Stimulated activated CD4-positive, alpha-beta T cell treated with anti-CD3 and anti-CD28 coated beads, TNF-alpha, amount 100 ng/mL, for 48 hours (primary cell): Measurements from ENCODE around the gene PSMB7.
"Not testable (repeated sequence)": the region's sequence is repeated elsewhere in the genome, so short reads cannot be mapped to it uniquely, and the experiment has no call there.

Experiments used
- DNase-seq, 3 donors: peaks; one replicate each; pipeline ENCODE4 v3.0.0-alpha.2; 2020; ENCODE audit warnings: low read depth in 3 of 3

The PSMB7 gene

DNA sequence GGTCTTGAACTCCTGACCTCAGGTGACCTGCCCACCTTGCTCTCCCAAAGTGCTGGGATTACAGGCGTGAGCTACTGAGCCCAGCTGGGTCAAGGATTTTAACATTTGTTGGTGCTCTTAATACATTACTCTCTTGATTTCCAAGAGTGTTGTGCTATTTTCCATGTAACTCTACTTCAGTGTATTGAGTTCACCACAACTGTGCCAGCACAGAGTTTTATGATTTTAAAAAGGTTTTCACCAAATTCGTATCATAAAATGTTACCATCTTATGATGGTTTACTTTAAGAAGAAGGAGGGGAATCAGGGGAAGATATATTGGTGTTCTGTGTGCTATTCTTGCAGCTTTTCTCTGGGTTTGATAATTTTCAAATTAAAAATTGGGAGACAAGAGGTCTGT is 28.4 kb upstream of the PSMB7 start:
- no peak for DNase-seq

DNA sequence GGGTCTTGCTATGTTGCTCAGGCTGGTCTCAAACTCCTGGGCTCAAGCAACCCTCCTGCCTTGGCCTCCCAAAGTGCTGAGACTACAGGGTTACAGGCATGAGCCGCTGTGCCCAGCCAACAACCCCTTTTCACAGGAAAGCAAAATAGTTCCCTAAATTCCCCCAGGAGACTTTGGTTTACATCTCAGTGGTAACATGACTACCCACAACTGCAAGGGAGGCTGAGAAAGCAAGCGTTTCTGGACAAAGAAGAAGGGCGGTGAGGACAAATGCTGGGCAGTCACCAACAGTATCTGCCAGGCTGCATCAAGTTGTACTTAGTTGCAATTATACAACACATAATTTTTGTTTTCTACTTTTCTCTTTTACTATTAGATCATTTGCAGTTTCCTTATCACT is 27.6 kb upstream of the PSMB7 start:
- DNase-seq = no peak

DNA sequence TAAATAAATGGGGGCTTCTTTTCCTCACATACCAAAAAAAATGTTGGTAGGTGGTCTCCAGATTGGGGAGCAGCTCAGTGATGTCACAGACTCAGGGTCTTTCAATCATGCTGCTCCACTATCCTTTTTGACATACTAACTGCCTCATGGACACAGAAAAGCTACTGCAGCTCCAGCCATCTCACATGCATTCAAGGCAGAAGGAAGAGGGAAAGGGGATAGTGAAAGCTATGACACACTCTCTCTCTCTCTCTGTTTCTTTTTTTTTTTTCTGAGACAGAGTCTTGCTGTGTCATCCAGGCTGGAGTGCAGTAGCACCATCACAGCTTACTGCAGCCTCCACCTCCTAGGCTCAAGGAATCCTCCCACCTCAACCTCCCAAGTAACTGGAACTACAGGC is 27.1 kb upstream of the PSMB7 start:
- DNase-seq = no peak

DNA sequence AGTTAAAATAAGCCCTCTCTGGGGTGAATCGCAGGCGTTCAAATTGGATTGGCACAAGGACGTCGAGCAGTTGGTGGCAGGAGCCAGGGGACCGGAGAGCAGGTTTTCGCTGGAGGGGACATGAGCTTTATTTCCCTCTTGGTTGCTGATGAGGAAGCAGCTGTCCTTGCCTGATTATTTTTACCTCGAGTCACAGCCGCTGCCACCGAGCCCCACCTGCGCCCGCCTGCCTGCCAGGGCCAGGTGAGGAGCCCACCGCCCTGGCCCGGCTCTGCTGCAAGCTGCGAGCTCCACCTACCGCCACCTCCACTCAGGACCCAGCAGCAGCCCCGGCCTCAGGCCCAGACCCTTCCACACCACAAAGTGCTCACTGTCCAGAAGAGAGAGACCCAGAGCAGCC is 26.0 kb upstream of the PSMB7 start:
- no peak for DNase-seq

DNA sequence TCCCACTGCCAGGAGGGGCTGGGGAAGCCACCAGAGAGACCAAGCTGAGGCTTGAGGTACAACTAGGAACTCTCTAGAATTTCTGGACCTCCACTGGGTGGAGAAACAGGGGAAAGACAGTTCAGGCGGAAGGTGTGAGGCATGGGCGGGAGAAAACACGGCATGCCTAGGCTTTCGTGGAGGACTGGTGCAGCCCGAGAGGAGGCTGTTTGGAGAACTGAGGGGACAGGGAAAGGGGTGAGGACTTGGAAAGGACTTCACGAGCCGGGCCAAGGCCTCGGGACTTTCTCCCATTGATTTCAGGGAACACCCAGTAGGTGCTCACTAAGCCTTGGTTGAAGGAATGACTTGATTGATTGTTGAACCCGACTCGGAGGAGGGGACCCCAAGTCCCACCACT is 25.5 kb upstream of the PSMB7 start:
- no peak for DNase-seq

DNA sequence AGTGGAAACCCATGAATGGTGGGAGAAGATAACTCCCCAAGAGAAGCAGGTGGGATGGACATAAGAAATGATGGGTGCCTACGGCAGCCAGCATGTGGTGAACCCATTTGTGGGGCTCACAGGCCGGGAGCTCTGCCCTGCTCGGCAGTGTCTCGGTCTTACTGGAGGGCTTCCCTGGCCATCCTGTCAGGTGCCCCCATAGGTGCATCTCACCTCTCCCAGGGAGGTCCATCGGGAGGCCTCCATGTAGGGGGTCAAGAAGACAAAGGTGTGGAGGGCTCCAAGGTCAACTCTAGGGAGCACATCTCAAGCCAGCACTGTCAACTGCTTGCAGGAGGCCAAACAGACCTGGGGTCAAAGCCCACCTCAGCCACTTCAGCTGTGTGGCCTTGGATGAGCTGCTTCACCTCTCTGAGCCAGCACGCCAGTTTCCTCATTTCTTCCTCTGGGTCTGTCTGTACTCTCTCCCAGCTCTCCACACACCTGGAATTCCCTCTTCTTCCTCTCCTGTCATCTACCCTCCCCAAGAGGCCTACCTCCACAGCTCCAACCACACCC is 24.5 kb upstream of the PSMB7 start:
- DNase-seq = no peak

DNA sequence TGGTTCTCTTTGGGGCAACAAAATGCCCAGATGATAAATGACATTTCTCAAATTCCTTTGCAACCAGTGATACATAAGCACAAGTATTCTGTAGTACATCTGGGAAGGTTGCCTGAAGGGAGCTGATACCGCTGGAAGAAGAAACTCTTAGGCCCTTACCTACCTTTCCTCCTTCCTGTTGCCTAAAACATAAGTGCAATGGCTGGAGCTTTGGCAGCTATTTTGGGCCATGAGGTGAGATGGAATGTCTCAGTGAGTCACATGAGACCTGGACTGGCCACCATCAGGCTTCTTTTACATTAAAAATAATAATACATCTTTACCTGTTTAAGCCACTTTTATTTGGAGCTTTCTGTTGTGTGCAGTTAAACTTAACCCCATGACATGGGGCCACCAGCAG is 23.8 kb upstream of the PSMB7 start:
- DNase-seq = no peak

DNA sequence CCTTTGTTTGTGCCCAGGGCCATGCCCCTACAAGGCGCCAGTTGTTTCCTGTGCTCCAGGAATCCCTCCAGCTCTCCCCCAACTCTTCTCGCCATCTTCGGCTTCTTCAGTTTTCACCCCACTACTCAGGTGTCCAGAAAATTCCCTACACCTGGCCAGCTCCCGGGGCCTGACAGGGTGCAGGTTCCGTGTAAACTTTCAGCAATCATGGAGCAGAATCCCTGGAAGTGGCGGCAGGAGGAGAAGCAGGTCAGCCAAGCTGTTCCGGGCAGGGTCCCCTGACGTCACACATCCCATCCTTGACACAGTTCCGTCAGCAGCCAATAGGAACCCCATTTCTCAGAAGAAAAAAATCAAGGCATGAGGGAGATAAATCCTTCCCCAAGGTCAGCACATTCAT is 22.8 kb upstream of the PSMB7 start:
- DNase-seq = no peak

DNA sequence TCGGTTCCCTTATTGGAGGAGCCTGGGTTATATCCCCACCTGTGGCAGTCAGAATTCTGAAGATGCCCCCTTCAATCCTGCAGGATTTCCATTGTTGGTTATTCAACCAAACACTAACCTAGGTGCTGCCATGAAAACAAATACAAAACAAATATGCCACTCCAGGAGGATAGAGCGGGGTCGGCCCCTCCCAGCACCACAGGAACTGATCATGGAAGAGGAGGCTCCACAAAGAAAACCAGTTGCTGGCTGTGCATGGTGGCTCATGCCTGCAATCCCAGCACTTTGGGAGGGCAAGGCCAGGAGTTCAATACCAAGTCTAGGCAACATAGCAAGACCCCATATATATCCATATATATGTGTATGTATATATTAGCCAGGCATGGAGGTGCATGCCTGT is 21.8 kb upstream of the PSMB7 start:
- no peak for DNase-seq

DNA sequence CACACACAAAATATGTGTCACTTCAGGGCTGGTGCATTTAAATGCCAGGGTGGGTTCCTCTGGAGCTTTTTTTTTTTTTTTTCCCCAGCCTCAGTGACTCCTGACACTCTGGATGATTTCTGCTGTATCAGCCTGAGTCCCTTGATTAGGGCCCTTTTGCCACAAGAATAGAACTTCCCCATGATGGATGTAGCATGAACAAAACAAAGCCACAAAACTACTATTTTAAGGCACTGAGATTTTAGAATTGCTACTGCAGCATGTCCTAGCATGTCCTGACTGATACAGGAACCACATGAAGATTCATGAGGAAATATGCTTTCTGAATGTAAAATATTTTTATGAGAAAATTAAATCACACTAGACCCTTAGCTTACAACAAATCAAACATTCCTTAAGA is 21.1 kb upstream of the PSMB7 start:
- DNase-seq = no peak

DNA sequence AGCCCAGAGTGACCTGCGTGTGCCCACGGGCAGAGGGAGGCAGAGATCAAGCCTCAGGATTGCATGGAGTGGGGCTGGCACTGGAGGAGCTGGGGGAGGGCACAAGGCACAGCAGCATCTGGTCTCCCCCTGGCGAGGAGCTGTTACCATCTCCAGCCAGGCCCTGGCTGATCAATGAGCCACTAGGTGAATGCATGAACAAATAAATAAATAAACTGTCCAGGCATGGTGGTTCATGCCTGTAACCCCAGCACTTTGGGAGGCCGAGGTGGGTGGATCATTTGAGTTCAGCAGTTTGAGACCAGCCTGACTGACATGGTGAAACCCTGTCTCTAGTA is 14.3 kb upstream of the PSMB7 start:
- DNase-seq = no peak

DNA sequence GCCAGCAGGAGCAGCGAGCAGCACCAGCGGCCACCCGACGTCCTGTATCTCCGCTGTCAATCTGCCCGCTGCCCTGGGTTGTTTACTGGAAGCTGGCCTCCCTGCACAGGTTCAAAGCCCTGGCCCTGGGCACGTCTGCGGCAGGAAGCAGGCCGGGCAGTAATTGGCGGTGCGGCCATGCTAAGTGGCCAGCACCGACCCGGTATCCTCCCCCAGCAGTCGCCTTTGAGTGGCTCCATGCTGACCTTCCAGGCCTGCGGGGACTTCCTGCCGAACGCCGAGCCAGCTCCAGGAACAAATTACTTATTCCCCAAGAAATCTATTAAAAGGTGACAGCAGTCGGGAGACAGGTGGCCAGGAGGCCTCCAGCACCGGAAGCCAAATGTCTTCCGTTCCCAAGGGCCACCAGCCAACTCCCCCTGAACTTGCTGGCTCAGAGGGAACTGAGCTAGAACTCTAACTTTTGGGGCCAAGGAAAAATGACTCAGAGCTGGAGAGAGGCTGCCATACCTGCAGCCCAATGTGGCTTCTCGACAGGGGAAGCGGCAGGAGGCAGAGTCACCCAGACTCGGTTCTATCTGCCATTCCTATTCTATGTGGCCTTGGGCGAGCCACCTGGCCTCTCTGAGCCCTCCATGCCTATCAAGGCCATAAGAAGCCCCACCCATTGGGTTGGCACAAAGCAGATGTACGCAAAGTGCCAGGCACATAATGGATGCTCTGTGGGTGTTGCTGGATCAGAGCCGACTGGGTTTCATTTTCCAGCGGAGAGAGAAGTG is 13.7 kb upstream of the PSMB7 start:
- no peak for DNase-seq

DNA sequence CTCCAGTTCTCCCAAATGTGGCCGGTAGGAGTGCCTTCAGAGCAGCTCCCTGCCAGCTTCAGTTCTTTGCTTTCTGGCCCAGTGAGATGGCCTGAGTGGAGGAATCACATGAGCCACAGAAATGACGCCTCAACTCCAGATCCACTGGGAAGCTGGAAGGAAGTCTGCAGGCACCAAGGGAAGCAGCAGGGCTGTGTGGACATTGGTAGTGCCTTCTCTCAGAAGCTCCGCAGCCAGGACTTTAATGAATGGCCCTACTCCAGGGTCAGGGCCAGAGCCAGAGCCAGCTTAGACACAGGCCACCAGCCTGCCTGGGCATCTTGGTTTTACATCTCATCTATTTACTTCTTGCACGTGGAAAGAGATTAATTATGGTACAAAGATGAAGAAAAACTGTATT is 12.0 kb upstream of the PSMB7 start:
- no peak for DNase-seq

DNA sequence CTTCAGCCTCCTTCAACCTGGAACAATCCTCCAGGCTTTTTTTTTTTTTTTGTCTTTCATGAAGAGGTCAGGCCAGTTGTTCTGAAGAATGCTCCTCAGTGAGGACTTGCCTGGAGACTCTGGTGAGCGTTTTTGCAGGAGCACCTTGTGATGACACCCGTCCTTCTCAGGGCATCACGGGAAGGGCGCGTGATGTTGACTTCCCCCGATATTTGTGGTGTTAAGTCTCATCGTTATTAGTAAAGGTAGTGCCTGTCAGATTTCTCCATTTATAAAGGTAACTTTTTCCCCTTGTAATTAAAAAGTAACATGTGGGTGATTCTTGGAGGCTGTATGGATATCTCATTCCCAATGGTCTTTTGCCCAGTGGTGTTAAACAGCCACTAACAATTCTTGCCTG is 11.1 kb upstream of the PSMB7 start:
- no peak for DNase-seq

DNA sequence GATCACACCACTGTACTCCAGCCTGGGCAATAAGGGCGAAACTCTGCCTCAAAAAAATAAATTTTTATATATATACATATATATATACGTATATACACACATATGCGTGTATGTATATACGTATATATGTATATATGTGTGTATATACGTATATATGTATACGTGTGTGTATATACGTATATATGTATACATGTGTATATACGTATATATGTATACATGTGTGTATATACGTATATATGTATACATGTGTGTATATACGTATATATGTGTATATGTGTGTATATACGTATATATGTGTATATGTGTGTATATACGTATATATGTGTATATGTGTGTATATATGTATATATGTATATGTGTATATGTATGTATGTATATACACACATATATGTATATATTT is 10.5 kb upstream of the PSMB7 start:
- DNase-seq = not testable (repeated sequence)

DNA sequence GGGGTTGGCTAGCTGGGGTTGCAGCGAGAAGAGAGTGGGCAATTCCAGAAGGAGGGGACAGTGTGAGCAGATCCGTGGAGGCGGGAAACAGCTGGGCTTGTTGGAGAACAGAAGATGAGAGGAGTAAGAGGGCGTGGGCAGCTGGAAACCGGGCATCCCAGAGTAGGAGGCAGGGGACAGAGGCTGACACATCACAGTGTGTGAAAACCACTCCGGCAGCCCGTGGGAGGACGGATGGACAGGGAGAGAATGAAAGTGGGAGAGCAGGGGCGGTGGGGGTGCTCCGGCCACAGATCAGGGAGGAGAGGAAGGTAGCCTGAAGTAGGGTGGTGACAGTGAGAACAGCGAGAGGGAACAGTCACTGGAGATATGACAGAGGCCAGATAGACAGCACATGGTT is 8.3 kb upstream of the PSMB7 start:
- no peak for DNase-seq

DNA sequence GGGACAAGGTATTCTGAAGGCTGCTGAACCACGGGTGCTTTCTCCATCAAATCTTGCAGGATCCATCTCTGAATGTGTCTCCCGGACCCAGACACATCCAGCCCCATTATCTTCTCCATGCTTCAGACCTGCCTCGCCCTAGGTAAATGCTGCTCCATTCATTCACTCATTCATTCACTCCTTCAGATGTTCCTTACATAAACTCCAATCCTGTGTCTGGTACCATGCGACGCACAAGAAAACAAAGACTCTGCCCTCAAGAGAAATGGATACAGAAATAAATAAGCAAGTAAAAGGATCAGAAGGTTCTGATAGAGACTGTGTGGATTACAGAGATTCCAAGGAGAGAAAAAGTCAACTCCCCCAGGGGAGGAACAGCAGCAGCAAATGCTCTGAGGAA is 7.9 kb upstream of the PSMB7 start:
- DNase-seq = no peak

DNA sequence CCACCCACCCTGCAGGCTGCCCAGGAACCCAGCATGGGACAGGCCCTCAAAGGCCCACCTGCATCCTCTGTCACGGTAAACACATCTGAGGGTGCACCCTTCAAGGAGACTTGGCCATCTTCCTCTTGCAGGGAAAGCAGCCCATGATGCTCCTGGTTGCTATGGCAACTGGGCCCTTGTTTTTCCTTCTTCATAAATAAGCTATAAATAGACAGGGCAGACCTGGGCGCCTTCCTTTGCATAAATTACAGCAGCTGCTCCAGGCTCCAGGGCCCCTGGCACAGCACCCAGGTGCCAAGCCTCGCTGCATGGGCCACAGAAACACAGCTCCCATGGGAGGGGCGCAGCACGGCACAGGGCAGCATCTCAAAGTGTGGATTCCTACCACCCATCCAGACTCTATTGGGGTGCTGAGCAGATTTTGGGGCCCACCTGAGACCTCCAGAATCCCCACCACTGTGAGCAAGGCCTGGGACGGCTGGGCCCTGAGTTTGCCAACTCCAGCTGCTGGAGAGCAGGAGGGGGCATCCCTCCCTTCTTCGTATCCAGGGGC is 5.8 kb upstream of the PSMB7 start:
- DNase-seq = no peak

DNA sequence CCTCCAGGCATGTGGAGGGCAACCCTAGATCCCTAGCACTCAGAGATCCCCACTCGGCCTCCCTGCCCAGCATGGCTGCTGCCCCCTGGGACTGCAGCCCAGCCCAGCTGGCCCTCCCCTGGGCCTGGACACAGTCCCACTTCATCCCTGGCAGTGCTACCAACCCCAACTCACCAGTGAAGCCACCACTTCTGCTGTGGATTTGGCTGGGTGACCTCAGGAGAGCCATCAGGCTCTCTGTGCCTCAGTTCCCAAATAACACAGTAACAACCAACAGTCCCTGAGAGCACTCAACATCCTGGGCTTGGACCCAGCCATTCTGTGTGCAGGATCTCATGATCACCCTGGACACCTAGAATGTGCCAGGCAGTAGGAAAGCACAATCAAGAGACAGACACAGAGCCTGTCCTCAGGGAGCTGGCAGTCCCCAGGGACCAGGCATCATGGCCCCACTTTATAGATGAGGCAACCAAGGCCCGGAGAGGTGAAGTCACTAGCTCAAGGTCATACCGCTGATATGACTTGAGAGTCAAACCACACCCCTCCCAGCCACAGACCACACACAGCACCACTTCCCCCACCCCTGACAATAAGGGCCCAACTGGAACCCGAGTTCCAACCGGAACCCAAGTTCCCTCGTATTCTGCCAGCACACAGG is 4.7 kb upstream of the PSMB7 start:
- no peak for DNase-seq

DNA sequence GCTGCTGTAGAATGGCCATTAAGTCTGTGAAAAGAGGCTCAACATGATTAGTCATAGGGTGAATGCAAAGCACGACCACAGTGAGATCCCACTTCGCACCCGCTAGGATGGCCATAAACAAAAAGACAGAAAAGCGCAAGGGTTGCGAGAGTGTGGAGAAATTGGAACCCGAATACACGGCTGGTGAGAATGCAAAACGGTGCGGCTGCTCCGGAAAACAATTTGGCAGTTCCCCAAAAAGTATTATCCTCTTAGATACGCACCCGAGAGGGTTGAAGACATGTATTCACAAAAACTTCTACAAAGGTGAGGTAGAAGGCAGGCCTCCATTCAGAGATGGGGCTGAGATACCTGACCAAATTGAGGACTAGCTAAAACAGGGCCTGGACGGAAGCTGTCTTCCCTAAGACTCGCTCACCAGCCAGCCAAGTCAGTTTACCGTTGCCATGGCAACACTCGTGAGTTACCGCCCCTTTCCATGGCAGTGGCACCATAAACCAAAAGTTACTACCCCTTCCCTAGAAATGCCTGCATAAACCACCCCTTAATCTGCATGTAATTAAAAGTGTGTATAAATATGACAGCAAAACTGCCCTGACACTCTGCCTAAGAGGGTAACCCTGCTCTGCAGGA is 726 bp upstream of the PSMB7 start:
- DNase-seq = no peak

DNA sequence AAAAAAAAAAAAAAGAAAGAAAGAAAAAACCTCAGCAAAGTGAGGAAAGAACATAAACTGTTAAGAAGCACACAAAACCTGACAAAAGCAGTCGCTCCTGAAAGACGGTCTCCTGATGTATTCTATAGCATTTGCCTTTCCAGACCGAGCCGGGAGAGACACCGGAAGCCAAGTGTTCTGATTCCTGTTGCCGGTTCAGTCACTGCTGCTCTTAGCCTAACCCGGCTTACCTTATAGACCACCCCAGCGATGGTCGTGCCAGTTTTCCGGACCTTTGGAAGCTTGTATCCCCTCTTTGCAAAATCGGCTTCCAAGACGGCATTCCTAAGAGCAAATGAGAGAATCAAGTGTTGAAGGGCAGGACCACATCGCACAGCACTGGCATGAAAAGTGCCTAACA is 630 bp downstream of the PSMB7 start:
- DNase-seq = no peak

DNA sequence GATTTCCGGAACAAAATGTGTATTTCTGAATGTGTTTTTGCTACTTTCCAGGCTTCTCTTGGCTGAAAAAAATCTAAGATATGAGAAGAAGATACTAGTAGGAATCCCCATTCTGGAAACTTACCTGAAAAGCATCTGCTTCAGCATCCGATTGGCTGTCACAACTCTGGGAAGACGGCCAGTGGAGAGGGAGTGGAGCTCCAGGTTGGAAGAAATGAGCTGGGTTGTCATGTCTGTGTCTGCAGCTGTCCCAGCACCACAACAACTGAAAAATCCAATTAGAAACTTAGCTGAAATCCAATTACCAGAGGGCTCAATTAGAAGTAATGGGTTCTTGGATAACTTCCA is 3.0 kb downstream of the PSMB7 start:
- no peak for DNase-seq
